HPDE6-E6E7 (cell line): ENCODE results near the gene CEL.
"Not testable (repeated sequence)": the region's sequence is repeated elsewhere in the genome, so short reads cannot be mapped to it uniquely, and the experiment has no call there.

Source experiments
- DNase-seq: peaks from one replicate; pipeline ENCODE4 v3.0.0; 2011; ENCODE audit warnings: missing footprints; ENCODE audit errors: extremely low spot score

The CEL gene

GRCh38 chr9:133064241-133065069 lies 2.7 kb downstream of the CEL start:
- no peak for DNase-seq

DNA sequence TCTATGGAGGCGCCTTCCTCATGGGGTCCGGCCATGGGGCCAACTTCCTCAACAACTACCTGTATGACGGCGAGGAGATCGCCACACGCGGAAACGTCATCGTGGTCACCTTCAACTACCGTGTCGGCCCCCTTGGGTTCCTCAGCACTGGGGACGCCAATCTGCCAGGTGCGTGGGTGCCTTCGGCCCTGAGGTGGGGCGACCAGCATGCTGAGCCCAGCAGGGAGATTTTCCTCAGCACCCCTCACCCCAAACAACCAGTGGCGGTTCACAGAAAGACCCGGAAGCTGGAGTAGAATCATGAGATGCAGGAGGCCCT lies 3.2 kb downstream of the CEL start:
- no peak for DNase-seq

DNA sequence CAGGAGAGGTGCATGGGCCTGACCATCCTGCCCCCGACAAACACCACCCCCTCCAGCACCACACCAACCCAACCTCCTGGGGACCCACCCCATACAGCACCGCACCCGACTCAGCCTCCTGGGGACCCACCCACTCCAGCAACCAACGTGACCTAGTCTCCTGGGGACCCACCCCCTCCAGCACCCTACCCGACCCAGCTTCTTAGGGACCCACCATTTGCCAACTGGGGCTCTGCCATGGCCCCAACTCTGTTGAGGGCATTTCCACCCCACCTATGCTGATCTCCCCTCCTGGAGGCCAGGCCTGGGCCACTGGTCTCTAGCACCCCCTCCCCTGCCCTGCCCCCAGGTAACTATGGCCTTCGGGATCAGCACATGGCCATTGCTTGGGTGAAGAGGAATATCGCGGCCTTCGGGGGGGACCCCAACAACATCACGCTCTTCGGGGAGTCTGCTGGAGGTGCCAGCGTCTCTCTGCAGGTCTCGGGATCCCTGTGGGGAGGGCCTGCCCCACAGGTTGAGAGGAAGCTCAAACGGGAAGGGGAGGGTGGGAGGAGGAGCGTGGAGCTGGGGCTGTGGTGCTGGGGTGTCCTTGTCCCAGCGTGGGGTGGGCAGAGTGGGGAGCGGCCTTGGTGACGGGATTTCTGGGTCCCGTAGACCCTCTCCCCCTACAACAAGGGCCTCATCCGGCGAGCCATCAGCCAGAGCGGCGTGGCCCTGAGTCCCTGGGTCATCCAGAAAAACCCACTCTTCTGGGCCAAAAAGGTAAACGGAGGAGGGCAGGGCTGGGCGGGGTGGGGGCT lies 4.6 kb downstream of the CEL start:
- no peak for DNase-seq

DNA sequence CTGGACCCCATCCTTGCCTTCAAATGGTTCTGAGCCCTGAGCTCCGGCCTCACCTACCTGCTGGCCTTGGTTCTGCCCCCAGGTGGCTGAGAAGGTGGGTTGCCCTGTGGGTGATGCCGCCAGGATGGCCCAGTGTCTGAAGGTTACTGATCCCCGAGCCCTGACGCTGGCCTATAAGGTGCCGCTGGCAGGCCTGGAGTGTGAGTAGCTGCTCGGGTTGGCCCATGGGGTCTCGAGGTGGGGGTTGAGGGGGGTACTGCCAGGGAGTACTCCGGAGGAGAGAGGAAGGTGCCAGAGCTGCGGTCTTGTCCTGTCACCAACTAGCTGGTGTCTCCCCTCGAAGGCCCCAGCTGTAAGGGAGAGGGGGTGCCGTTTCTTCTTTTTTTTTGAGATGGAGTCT lies 5.2 kb downstream of the CEL start:
- DNase-seq = no peak

DNA sequence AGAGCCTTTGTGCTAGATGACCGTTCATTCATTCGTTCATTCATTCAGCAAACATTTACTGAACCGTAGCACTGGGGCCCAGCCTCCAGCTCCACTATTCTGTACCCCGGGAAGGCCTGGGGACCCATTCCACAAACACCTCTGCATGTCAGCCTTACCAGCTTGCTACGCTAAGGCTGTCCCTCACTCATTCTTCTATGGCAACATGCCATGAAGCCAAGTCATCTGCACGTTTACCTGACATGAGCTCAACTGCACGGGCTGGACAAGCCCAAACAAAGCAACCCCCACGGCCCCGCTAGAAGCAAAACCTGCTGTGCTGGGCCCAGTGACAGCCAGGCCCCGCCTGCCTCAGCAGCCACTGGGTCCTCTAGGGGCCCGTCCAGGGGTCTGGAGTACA lies 6.0 kb downstream of the CEL start:
- DNase-seq = peak; percentile 75

GRCh38 chr9:133068431-133068830 lies 6.7 kb downstream of the CEL start:
- DNase-seq = not testable (repeated sequence)

- DNase-seq = not testable (repeated sequence)
These were observed 8.8 kb downstream of the CEL start for GRCh38 chr9:133070500-133070961.

DNA sequence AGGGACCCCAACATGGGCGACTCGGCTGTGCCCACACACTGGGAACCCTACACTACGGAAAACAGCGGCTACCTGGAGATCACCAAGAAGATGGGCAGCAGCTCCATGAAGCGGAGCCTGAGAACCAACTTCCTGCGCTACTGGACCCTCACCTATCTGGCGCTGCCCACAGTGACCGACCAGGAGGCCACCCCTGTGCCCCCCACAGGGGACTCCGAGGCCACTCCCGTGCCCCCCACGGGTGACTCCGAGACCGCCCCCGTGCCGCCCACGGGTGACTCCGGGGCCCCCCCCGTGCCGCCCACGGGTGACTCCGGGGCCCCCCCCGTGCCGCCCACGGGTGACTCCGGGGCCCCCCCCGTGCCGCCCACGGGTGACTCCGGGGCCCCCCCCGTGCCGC lies 9.2 kb downstream of the CEL start:
- DNase-seq = not testable (repeated sequence)

- no peak for DNase-seq
These were observed 9.8 kb downstream of the CEL start for GRCh38 chr9:133071484-133072150.

- DNase-seq = not testable (repeated sequence)
These were observed 10.4 kb downstream of the CEL start for GRCh38 chr9:133072210-133072609.

- DNase-seq = no peak
These were observed 11.6 kb downstream of the CEL start for GRCh38 chr9:133073086-133074014.

GRCh38 chr9:133074111-133074651 lies 12.4 kb downstream of the CEL start:
- no peak for DNase-seq

DNA sequence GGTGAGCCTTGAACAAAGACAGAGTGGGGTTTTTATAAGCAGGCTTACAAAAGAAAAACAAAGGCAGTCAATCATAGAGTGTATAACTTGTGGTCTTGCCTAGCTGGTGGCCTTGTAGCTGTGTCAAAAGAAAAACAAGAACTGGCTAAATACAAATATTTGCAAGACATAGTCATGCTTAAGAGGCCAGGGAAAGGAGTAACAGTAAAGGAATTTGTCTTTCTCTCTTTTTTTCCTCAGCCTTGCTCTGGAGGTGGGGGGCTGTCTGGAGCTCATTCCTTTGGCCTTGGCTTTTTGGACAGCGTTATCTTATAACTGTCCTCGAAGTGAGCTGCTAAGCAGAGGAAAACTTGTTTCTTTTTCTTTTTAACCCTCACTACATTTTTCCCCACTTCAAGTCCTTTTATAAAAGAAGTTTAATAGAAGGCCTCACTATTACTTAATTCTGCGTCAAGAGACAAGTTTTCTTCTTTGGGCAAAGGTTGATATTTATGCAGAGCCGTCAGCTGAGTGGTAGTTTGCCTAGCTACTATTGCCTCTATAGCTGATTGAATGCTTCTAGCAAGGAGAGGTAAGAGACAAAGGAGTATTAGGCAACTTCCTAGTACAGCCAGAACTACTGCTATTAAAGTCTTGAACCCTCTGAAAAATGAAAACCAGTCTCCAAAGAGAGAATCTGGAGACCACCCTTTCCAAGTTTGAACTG lies 14.3 kb downstream of the CEL start:
- no peak for DNase-seq

DNA sequence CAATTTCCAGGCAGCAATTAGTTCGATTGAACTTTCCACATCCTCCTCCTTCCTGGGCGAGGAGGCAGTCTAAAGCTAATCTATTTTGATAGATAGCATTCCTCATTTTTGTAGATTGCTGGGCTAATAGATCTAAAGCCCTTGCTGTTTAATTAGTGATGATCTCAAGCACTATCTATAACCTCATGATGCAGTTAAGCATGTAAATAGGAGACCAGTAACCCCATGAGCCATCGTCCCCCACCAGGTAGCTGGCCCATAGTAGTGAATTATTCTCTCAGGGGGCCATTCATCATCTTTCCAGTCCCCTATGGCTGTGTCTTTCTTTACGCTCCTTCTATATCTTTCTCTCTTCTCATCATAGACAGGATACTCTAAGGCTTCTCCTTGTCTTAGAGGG lies 14.9 kb downstream of the CEL start:
- DNase-seq = no peak

DNA sequence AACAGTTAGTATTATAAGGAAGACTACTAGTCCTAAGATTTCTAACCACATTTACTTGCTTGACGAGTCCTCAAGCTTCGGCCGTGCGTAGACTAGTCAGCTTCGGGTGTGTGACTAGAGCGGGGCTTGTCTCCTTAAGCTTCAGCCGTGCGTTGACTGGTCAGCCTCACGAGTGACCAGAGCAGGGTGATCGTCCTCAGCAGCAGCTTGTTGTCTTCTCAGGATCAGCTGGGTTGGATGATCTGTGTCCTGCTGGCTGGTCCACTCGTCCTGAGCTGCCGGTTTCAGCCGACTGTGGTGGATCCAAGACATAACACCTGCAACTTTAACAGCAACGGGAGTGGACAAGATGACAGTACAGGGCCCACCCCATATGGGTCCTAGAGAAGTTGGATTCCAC lies 16.7 kb downstream of the CEL start:
- DNase-seq = no peak

- DNase-seq = no peak
These were observed 18.4 kb downstream of the CEL start for GRCh38 chr9:133080161-133080560.

DNA sequence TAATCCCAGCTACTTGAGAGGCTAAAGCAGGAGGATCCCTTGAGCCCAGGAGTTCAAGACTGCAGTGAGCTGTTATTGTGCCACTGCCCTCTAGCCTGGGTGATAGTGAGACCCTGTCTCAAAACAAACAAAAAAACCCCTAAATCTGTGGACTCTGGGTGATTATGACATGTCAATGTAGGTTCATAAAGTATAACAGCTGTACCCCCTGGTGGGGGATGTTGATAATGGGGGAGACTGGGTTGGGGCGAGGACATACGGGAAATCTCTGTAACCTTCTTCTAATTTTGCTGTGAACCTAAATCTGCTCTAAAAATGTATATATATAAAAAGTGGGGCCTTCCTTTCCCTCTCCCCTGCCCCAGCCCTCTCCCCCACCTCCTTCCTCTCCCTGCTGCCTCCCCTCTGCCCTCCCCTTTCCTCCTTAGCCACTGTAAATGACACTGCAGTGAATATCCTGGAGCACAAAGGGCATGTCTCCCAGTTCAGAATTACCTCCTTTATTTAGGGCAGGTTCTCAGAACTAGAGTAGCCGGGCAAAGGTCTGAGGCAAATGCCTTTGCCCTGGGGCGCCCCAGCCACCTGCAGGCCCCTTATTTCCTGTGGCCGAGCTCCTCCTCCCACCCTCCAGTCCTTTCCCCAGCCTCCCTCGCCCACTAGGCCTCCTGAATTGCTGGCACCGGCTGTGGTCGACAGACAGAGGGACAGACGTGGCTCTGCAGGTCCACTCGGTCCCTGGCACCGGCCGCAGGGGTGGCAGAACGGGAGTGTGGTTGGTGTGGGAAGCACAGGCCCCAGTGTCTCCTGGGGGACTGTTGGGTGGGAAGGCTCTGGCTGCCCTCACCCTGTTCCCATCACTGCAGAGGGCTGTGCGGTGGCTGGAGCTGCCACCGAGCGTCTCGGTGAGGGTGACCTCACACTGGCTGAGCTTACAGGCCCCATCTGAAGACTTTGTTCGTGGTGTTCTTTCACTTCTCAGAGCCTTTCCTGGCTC lies 19.3 kb downstream of the CEL start:
- DNase-seq = not testable (repeated sequence)

DNA sequence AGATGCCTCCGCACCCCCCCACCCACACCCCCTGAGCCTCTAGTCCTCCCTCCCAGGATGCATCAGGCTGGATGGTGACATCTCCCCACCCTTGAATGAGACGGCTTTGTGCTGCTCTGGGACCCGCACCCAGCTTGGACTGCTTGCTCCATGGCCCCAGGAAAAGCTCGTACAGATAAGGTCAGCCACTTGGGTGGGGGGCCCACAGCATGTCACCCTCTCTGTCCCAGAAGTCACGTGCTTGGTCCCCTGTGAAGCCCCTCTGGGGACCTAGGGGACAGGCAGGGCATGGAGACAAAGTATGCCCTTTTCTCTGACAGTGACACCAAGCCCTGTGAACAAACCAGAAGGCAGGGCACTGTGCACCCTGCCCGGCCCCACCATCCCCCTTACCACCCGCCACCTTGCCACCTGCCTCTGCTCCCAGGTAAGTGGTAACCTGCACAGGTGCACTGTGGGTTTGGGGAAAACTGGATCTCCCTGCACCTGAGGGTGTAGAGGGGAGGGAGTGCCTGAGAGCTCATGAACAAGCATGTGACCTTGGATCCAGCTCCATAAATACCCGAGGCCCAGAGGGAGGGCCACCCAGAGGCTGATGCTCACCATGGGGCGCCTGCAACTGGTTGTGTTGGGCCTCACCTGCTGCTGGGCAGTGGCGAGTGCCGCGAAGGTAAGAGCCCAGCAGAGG lies 20.3 kb downstream of the CEL start:
- not testable (repeated sequence) for DNase-seq

DNA sequence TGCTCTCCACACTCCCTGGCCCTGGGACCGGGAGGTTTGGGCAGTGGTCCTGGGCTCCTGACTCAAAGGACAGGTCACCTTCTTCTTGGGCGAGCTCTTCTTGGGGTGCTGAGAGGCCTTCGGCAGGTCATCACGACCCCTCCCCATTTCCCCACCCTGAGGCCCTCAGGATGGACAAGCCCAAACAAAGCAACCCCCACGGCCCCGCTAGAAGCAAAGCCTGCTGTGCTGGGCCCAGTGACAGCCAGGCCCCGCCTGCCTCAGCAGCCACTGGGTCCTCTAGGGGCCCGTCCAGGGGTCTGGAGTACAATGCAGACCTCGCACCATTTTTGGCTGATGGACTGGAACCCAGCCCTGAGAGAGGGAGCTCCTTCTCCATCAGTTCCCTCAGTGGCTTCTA lies 21.9 kb downstream of the CEL start:
- not testable (repeated sequence) for DNase-seq
